ENCODE results near the gene PRDM16.

The PRDM16 gene

DNA sequence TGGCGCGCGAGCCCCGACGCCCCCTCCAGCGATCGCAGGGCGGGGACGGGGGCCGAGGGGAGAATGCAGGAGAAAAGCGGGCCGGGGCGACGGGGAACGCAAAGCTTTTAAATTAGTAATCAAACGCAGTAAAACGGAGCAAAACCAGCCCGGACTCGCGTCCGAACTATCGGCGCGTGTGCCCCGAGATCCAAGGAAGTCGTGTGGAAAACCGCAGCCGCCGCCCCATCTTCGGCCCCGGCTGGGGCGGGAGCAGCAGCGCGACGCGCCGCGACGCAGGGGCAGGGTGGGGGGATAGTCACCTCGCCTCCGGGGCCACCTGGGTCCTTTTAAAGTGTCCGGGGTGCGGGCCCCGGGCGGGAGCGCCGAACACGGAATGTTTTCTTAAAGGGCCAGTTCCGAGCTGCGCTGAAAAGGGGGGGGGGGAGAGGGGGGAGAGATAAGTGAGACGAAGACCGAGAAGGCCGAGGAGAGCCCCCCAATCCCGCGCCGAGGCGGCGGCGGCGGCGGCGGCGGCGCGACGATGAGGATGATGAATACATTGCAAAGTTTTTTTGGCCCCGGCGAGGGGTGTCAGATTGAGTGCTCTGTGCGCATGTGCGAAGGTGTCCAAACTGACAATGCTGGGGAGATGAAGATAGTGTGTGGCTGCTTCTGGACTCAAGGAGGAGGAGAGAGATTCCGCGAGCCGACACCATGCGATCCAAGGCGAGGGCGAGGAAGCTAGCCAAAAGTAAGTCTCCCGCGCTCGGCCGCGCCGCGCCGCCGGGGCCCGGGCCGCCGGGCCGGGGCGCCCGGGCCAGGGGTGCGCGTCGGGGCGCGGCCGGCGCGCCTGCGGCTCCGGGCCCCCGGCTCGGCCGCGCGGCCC lies at the start of gene PRDM16:
Gene PRDM16 (plus strand): TSS at position 640 of the 868 bp plus-strand sequence. CDS start 57 bp downstream, at position 697.
- no peak for DNase-seq

GRCh38 chr1:3019516-3020051 lies 49.4 kb upstream of the PRDM16 start:
- DNase-seq: no peak

GRCh38 chr1:3020263-3020909 lies 48.6 kb upstream of the PRDM16 start:
- DNase-seq: no peak

- DNase-seq: no peak
Observed at GRCh38 chr1:3021233-3021671, 47.8 kb upstream of the PRDM16 start, which contains the start of gene ACTRT2. TSS of gene ACTRT2 (plus strand) at chr1:3021467. CDS start at chr1:3021687, 220 bp downstream.

DNA sequence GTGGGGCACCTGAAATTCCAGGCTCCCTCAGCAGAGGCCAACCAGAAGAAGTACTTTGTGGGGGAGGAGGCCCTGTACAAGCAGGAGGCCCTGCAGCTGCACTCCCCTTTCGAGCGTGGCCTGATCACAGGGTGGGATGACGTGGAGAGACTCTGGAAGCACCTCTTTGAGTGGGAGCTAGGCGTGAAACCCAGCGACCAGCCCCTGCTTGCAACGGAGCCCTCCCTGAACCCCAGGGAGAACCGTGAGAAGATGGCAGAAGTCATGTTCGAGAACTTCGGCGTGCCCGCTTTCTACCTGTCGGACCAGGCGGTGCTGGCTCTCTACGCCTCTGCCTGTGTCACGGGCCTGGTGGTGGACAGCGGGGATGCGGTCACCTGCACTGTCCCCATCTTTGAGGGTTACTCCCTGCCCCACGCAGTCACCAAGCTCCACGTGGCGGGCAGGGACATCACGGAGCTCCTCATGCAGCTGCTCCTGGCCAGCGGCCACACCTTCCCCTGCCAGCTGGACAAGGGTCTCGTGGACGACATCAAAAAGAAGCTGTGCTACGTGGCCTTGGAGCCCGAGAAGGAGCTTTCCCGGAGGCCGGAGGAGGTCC lies 47.1 kb upstream of the PRDM16 start:
- DNase-seq: no peak

- no peak for DNase-seq
Observed at GRCh38 chr1:3022511-3022973, 46.5 kb upstream of the PRDM16 start.

DNA sequence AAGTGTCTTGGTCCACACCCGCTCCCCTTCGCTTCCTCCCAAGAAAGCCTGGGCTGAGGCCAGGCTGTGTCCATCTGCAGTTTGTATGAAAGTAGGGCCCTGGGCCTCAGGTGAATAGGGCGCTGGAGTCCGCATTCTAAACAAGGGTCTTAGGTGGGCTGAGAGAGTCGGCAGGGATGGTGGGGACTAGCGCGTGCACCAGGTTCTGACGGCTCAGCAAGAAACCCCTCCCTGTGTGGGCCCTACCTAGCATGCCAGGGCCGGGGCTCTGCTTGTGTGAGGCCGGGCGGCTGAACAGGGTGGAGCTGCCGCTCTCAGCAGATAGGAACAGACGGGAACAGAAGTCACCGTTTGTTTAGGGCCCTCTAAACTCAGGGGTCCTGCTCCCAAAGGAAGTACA lies 46.0 kb upstream of the PRDM16 start:
- DNase-seq: no peak

DNA sequence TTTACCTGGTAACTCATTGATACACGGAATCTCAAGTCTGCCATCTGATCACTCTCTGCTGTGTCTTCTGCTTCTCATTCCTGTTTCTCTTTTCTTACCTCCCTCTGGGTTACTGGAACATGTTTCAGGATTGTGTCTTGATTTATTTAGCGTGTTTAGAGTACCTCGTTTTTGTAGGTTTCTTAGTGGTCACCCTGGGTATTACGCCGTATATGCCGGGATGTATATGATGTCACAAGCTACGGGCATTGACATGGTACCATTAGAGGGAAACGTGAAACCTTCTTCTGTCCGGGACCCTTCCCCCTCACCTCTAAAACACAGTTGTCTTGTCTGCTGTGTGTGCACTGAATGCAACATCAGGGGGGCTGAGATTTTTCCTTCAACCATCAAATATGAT lies 45.0 kb upstream of the PRDM16 start:
- no peak for DNase-seq

DNA sequence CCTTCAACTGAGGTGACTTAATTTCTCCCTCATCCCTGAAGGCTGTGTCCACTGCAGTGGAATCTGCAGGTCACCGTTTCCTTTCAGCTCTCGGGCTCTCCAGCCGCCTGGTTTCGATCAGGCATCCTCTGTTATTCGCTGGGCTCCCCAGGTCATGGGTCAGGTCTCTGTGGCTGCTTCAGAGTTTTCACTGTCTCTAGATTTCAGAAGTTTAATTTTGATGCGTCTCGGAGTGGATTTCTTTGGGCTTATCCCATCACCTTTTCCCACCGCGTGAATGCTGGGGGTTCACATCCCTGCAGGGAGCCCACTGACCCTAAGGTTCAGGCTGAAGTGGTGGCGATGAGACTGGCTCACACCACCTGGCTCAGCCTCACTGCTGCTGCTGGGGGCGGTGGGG lies 44.4 kb upstream of the PRDM16 start:
- no peak for DNase-seq

- DNase-seq: no peak
Observed at GRCh38 chr1:3026124-3026523, 42.9 kb upstream of the PRDM16 start.

DNA sequence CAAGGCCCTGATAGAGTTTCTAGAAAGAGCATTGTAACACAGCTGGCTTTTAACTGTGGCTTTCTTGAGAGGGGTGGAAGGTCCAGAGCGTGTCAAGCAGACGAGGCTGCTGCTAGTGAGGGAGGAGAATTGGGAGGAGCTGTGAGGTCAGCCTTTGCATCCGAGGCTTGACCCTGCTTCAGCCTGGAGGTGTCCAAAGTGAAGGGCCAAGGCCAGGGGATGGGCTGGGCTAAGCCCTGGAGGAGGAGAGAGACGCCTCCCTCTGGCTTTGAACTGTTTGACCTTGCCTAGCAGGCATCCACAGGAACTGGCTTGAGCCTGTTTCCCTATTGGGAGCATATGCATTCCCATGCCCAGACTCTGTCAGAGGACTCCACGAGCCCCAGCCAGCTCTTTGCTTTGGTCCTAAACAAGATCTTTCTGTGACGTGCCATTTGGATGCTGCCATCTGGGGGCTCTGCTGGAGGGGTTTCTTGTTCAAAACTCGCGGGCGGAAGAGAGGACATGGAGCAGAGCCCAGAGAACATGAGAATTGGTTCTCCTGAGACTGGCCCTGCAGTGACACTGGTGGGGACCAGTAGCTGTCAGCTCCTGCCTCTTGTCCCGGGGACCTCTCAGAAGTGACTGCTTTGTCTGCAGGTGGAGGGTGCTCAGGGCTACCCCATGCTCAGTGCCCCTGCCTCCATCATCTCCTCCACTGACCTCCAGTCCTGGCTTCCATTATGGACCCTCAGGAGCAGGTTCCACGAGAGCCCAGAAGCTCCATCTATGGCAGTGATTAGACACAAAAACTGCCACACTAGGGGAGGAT lies 42.2 kb upstream of the PRDM16 start:
- no peak for DNase-seq

- no peak for DNase-seq
Observed at GRCh38 chr1:3027611-3028371, 41.2 kb upstream of the PRDM16 start.

- DNase-seq: no peak
Observed at GRCh38 chr1:3028531-3029282, 40.3 kb upstream of the PRDM16 start.

DNA sequence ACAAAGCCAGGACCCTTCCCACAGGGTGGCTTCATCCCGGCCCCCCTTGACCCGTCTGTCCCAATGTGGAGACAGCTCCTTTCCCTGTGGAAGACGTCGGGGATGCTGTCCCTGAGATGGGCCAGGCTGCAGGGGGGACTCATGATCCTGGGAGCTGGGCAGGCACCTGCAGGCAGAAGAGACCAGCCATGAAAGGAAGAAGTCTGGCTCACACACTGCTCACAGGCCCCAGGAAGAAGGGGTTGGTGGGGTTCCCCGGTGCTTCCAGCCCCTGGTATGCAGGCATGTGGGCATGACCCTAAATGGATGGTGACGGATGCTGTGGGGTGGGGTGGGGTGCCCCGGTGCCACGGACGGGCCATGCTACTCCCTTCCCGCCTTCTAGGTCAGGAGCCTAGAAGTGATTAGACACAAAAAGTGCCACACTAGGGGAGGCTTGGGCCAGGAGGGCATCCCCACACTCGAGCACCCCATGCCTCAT lies 39.5 kb upstream of the PRDM16 start:
- DNase-seq: no peak

DNA sequence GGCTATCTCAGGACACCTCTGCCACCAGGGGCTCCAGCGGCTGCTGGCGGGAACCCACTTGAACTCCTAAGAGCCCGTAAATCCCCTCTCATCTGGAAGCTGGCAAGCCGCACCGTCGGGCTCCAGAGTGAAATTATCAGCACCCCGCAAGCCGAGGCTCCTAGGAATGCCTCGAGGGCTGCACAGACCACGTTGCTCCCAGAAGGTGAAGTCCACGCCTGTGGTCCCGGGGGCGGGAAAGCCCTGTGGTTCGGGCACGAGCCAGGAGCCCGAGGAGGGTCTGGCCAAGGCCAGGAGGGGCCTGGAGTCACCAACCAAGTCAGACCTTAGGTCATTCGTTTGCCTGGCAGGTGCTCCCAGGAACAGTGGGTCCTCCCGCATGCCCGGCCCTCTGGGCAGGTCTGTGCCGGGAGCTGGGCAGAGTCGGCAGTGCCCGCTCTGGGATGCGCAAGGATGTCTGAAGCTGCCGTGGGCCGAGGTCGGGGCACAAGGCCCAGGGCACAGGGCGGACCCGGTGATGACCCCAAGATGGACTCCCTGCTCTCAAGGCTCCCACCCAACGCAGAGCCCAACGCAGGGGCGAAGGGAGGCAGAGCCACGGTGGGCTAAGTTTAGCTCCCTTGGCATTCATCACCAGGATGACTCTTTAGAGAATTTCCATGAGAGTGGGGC lies 38.9 kb upstream of the PRDM16 start:
- DNase-seq: no peak

GRCh38 chr1:3030663-3031381 lies 38.2 kb upstream of the PRDM16 start:
- no peak for DNase-seq

DNA sequence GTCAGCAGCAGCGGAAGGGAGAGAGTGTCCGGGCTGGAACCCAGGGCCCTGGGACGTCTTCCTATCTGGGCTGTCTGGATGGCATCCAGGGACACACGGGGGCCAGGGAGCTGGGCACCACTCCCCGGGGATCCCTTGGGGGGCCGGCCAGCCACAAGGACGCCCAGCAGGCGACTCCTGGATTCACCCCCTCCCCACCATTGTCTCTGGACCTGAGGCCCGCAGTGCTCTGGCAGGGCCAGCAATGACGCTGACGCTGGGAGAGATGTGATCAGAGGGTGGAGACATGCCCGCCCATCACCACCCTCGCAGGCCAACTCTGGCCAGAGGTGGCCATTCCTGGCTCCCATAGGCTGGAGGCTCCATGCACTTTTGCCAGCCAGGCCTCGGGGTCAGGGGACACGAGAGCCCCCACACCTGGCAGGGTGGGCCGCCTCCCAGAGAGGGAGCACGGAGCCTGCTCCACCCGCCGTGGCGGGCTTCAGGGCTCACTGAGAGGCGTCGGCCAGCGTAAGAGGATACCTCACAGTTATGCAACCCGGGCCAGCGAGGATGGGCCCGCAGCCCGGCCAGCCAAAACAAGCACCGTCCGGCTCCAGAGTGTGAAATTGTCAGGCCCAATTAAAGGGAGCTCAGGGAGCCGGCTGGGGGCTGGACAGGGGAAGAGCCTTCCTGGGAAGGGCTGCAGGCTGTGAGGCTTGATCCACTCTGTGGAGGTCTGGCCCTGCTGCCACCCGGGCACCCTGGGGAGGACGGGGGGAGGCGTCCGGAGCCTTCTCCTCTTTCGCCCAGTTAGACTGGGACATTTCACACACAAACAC lies 37.4 kb upstream of the PRDM16 start:
- no peak for DNase-seq

DNA sequence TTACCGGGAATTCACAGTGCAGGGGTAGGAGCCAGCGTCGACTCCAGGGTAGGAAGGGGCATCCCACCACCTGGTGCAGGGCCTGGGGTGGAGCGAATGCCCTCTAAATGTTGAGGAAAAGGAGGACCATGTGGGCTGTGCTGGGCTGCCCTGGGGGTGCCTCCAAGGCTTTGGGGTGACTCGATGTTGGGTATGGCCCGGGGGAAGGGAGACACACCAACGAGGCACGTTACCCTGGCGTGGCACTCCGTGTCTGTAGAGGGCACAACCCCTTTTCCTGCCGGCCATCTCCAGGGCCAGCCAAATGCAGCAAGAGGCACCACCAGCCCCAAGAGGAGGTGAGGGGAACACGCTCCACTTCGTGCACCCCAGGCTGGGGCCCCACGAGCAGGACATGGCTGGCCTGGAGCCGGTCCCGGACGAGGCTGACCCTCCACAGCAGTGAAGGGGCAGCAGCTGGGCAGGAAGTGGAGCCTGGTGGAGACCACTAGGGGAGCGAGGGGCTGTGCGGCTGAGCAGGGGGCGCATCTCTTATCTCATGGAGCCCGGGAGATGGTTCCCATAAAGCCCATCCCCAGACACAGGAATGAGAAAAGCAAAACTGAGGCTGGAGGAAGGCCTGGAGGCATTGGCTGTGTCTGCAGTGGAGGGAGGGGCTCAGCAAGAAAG lies 36.5 kb upstream of the PRDM16 start:
- no peak for DNase-seq

Data from inflammatory macrophage treated with lipopolysaccharide for 4 hours (primary cell).